Neural progenitor cell (in vitro differentiated cells): ENCODE results near the gene LY86. TPM values are rescaled to one million over a fixed set of nuclear protein-coding genes. Genes with fewer than 3 reads are reported as not detected.

Experiments
- DNase-seq: peaks from one replicate; pipeline ENCODE4 v3.0.0-alpha.2; 2016; ENCODE audit warnings: low spot score
- H2AFZ ChIP-seq: fragments of 200-600 bp; sonication (generic); replicated peaks from 2 replicates; pipeline ENCODE4 v1.6.1; 2016; ENCODE audit warnings: antibody characterized with exemption
- H3F3A ChIP-seq: fragments of 200-600 bp; sonication (generic); 2 replicates; pipeline ENCODE4 v1.6.1; 2016; ENCODE audit warnings: antibody characterized with exemption, low read depth
- H3K27ac ChIP-seq: fragments of 200-600 bp; sonication (generic); 2 replicates; pipeline ENCODE4 v1.5.1; 2016; ENCODE audit warnings: mild to moderate bottlenecking
- H3K27me3 ChIP-seq: fragments of 200-600 bp; sonication (generic); 2 replicates; pipeline ENCODE4 v1.6.1; 2016; ENCODE audit warnings: mild to moderate bottlenecking, moderate library complexity
- H3K36me3 ChIP-seq: fragments of 200-600 bp; sonication (generic); 2 replicates; pipeline ENCODE4 v1.5.1; 2016
- H3K4me1 ChIP-seq: fragments of 200-600 bp; sonication (generic); 2 replicates; pipeline ENCODE4 v1.6.1; 2016; ENCODE audit warnings: mixed run types
- H3K4me2 ChIP-seq: fragments of 200-600 bp; sonication (generic); 2 replicates; pipeline ENCODE4 v1.6.1; 2016
- H3K4me3 ChIP-seq: fragments of 200-600 bp; sonication (generic); 2 replicates; pipeline ENCODE4 v1.5.1; 2016
- H3K79me2 ChIP-seq: fragments of 200-600 bp; sonication (generic); 2 replicates; pipeline ENCODE4 v1.6.1; 2016; ENCODE audit warnings: low read depth
- H3K9ac ChIP-seq: fragments of 200-600 bp; sonication (generic); 2 replicates; pipeline ENCODE4 v1.6.1; 2016
- H3K9me3 ChIP-seq: fragments of 200-600 bp; sonication (generic); 2 replicates; pipeline ENCODE4 v1.5.1; 2016; ENCODE audit warnings: low read depth
- H4K20me1 ChIP-seq: fragments of 200-600 bp; sonication (generic); 2 replicates; pipeline ENCODE4 v1.6.1; 2016; ENCODE audit warnings: low read depth
- H3K27ac Mint-ChIP-seq: 3 replicates; pipeline ENCODE4 v1.8.0; 2021; ENCODE audit warnings: mixed read lengths
- H3K27me3 Mint-ChIP-seq: 2 replicates; pipeline ENCODE4 v1.8.0; 2022; ENCODE audit warnings: low read depth, mild to moderate bottlenecking, inconsistent platforms, moderate library complexity, mixed read lengths; ENCODE audit not compliant: insufficient read depth
- H3K36me3 Mint-ChIP-seq: 3 replicates; pipeline ENCODE4 v1.8.0; 2021; ENCODE audit warnings: mixed read lengths
- H3K4me1 Mint-ChIP-seq: 3 replicates; pipeline ENCODE4 v1.8.0; 2021; ENCODE audit warnings: mixed read lengths
- H3K4me3 Mint-ChIP-seq: 3 replicates; pipeline ENCODE4 v1.8.0; 2021; ENCODE audit warnings: mild to moderate bottlenecking, moderate library complexity, mixed read lengths
- H3K9me3 Mint-ChIP-seq: 3 replicates; pipeline ENCODE4 v1.8.0; 2020; ENCODE audit warnings: mixed read lengths
- CTCF ChIP-seq: fragments of 200-600 bp; sonication (generic); IDR thresholded peaks from 2 replicates; pipeline ENCODE4 v1.5.1; 2017; ENCODE audit warnings: antibody characterized with exemption, mild to moderate bottlenecking
- EZH2 ChIP-seq: fragments of 200-600 bp; sonication (generic); IDR thresholded peaks from 2 replicates; pipeline ENCODE4 v1.6.1; 2017; ENCODE audit warnings: antibody characterized with exemption, mild to moderate bottlenecking, moderate library complexity
- EZH2phosphoT487 ChIP-seq: fragments of 200-600 bp; sonication (generic); IDR thresholded peaks from 2 replicates; pipeline ENCODE4 v1.6.1; 2017; ENCODE audit warnings: antibody characterized with exemption
- total RNA-seq: library from RNA; depleted of rRNA; stranded (reverse); fragments of >200 nt; gene quantifications from 2 replicates; pipeline ENCODE4 v1.2.3, GENCODE V29; 2015; ENCODE audit warnings: low replicate concordance

The LY86 gene
- total RNA-seq, 1 donor from 2014 or later = not detected

- H4K20me1 ChIP-seq = no peaks in the 10 kb centered on the region
- no peak overlapping the region for H2AFZ ChIP-seq
- peaks cover 6% of the 10 kb centered on the region for H3K27me3 Mint-ChIP-seq
- no peak overlapping the region for H3K4me3 ChIP-seq
- DNase-seq = no peak
- no peaks in the 10 kb centered on the region for H3K9me3 ChIP-seq
- H3K36me3 Mint-ChIP-seq = no peaks in the 10 kb centered on the region
- TF ChIP-seq CTCF = no peak
- TF ChIP-seq EZH2phosphoT487 = no peak
- TF ChIP-seq EZH2 = no peak
- H3K79me2 ChIP-seq = no peaks in the 10 kb centered on the region
- H3K9ac ChIP-seq = no peak overlapping the region
- no peaks in the 10 kb centered on the region for H3K4me1 Mint-ChIP-seq
- no peak overlapping the region for H3K4me2 ChIP-seq
- H3K27ac Mint-ChIP-seq = no peak overlapping the region
- no peaks in the 10 kb centered on the region for H3K36me3 ChIP-seq
- H3K4me3 Mint-ChIP-seq = no peak overlapping the region
- H3K27me3 ChIP-seq = no peaks in the 10 kb centered on the region
- peaks cover 3% of the 10 kb centered on the region for H3K9me3 Mint-ChIP-seq
- H3K4me1 ChIP-seq = no peaks in the 10 kb centered on the region
- no peak overlapping the region for H3K27ac ChIP-seq
- no peaks in the 10 kb centered on the region for H3F3A ChIP-seq
Observed at GRCh38 chr6:6586167-6586566, 2.4 kb upstream of the LY86 start.

- peaks cover 3% of the 10 kb centered on the region for H3K9me3 Mint-ChIP-seq
- Histone ChIP-seq H3K4me3 (no peak overlapping the region), H2AFZ (no peak overlapping the region), H3K9me3 (no peaks in the 10 kb centered on the region), H3K9ac (no peak overlapping the region), H3K27me3 (no peaks in the 10 kb centered on the region), H3K36me3 (no peaks in the 10 kb centered on the region), H3K4me1 (no peaks in the 10 kb centered on the region), H3K27ac (no peak overlapping the region), H4K20me1 (no peaks in the 10 kb centered on the region), H3K79me2 (no peaks in the 10 kb centered on the region), H3F3A (no peaks in the 10 kb centered on the region), H3K4me2 (no peak overlapping the region)
- H3K27me3 Mint-ChIP-seq = peaks cover 6% of the 10 kb centered on the region
- H3K36me3 Mint-ChIP-seq = no peaks in the 10 kb centered on the region
- H3K4me3 Mint-ChIP-seq = no peak overlapping the region
- TF ChIP-seq EZH2phosphoT487 = no peak
- no peak for TF ChIP-seq CTCF
- TF ChIP-seq EZH2 = no peak
- no peaks in the 10 kb centered on the region for H3K4me1 Mint-ChIP-seq
- DNase-seq = no peak
- no peak overlapping the region for H3K27ac Mint-ChIP-seq
Observed at GRCh38 chr6:6586671-6587526, 1.6 kb upstream of the LY86 start.

GRCh38 chr6:6587696-6588063 is 840 bp upstream of the LY86 start:
- Histone ChIP-seq H3K4me2 (no peak overlapping the region), H4K20me1 (no peaks in the 10 kb centered on the region), H3K79me2 (no peaks in the 10 kb centered on the region), H3K4me3 (no peak overlapping the region), H3K9me3 (no peaks in the 10 kb centered on the region), H3K4me1 (no peaks in the 10 kb centered on the region), H3F3A (no peaks in the 10 kb centered on the region), H3K27me3 (no peaks in the 10 kb centered on the region), H2AFZ (no peak overlapping the region), H3K36me3 (no peaks in the 10 kb centered on the region), H3K27ac (no peak overlapping the region), H3K9ac (no peak overlapping the region)
- Mint-ChIP-seq H3K4me1 (no peaks in the 10 kb centered on the region), H3K9me3 (peaks cover 3% of the 10 kb centered on the region), H3K27ac (no peak overlapping the region), H3K27me3 (peaks cover 5% of the 10 kb centered on the region), H3K36me3 (no peaks in the 10 kb centered on the region), H3K4me3 (no peak overlapping the region)
- DNase-seq = no peak
- TF ChIP-seq EZH2 (no peak), CTCF (no peak), EZH2phosphoT487 (no peak)
